ENCODE data around the gene UGT1A6.
"Not testable (repeated sequence)": the region's sequence is repeated elsewhere in the genome, so short reads cannot be mapped to it uniquely, and the experiment has no call there.

- not testable (repeated sequence) for TF ChIP-seq CTCF, POLR2A (IDR thresholded peaks at IDR 0.05)
Observed at GRCh38 chr2:233646033-233646432, 46.7 kb upstream of the UGT1A6 start.

Measured in breast epithelium (tissue), 3 donors.